ENCODE data around the gene NAV2. TPM values are rescaled to one million over a fixed set of nuclear protein-coding genes. Genes with fewer than 3 reads are reported as not detected.

The NAV2 gene
- total RNA-seq, 1 donor from 2014 or later = 32.0 TPM

DNA sequence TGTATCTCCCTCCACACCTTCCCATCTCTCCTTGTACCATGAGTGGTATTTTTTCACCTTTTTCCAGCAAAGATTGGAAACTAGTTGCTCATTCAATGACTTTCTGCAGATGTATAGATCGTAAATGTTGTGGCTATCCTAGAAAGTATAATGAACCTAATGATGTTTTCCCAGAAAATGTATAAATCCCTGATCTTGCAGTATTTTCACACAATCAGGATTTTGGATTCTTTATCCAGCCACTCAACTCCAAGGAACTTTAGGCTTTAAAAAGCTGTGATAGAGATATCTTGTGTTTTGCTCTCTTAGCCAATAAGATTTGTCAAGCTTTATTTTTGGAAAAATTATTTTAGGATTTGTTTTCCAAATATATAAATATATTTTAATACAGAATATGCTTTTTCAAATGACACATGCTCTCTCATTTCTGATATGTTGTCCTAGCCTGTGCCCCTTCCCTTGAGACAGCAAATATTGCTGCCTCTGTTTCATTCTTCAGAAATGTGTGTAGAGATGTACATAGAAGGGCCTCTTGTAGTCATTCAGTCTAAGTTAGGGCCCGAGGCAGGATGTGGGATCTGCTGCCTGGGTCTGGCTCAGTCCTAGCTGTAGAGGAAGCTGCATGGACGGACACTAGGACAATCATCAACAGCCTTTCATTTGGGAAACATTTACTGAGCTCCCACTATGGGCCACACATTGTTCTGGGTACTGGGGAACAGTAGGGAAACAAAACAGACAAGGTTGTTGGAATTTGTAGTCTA lies 62.4 kb downstream of the NAV2 start:
- no peak for DNase-seq (ENCODE audit: low spot score)
- ATAC-seq = no peak

DNA sequence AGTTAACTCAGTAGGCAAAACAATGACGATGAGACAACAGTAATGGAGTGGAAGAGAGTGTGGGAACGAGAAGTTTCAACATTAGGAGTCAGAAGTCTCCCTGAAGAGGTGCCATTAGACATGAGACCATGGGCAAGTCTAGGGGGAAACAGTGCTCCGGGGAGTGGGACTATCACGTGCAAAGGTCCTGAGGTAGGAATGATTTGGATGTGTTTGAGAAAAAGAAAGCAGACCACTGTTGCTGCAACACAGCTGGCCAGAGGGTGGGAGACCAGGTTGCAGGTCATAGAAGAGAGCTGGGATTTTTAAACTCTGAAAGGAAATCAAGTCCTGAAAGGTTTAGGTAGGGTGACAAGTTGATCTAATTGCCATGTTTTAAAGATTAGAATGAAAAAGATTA lies 63.0 kb downstream of the NAV2 start:
- no peak for ATAC-seq
- no peak for DNase-seq (ENCODE audit: low spot score)

DNA sequence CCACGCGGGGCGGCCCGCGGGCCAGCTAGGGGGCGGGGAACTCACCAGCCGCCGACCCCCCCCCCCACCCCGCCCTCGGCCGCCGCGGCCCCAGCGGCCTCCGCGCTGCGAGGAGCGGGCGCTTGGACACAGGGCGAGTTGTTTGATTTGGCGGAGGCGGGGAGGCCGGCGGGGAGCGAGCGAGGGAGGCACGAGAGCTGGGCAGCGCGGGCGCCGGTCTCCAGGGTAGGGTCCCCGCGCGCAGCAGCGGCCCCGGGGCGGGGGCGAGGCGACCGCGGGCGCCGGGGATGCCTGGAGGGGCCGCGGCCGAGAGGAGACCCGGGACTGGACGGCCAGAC lies 64.4 kb downstream of the NAV2 start:
- ATAC-seq (peak; percentile 85), DNase-seq (ENCODE audit: low spot score) (peak; percentile 69)

DNA sequence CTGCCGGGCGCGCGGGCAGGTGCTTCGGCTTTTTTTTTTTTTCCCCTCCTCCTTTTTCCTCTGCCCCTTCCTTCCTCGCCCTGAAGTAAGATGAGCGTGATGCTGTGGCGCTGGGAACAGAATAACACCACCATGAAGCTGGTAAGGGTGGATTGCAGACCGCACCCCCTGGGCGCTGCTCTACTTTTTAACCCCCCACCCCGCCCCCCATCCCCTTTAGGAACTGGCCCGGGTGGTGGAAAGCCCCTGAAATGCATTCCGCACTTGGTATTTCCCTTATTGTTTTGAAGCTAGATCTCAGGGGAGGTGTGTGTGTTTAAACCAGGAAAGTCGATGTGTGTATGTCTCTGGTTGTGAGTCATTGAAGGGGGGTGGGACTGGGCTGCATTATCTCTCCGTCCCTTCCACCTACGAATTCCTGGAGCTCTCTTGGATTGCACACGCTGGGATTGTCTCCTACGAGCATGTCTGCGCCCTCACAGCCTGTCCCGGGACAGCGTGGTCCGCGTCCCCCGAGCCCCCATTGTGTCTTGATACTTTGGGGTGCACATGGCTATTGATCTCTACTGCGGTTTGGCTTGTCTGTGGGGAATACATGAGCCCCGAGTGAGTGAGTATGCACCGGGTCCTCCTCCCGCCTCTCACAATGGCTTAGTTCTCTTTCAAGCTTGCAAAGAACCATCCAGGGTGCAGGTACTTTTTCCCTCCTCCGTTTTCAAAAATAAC lies 64.9 kb downstream of the NAV2 start:
- DNase-seq (ENCODE audit: low spot score) = no peak
- ATAC-seq = peak; percentile 25

DNA sequence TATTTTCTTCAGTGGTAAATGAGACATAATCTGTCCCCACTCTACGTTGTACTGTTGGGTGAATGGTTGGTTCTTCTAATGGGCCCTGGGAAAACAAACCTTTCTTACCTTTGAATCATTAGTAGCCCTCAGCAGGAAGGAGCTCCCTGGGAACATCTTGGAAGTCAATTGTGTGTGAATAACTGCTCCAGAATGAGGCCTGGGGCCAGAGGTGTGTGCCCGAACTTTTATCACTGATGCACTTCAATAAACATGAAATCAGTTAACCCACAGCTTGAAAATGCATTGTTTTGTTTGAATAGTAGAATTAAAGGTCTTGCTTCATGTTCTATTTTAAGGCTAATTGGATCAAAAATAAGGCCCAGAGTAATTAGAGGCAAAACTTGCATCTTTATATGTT lies 67.1 kb downstream of the NAV2 start:
- ATAC-seq (no peak), DNase-seq (ENCODE audit: low spot score) (no peak)

- DNase-seq (ENCODE audit: low spot score) (no peak), ATAC-seq (no peak)
Measured at GRCh38 chr11:19781351-19781750, 68.7 kb downstream of the NAV2 start.

- ATAC-seq = no peak
- DNase-seq (ENCODE audit: low spot score) = no peak
Measured at GRCh38 chr11:19785265-19785664, 72.6 kb downstream of the NAV2 start.

- DNase-seq (ENCODE audit: low spot score) = no peak
- ATAC-seq = no peak
Measured at GRCh38 chr11:19786644-19787043, 74.0 kb downstream of the NAV2 start.

DNA sequence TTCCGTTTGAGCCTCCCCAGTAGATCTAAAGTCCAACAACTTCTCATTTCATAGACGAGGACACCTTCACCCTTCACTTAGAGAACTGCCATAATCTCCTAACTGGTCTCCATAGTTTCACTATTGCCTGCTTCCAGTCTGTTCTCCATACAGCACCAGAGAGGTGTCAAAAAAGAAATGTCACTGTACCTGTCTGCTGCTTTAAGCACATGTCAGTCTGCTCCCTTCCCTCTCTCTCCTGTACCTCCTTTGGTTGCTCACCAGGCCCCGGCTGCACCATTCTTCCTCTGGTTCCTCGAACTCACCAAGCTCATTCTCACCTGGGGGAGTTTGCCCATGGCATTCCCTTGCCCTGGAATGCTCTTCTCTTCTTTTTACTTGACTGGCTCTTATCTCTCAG lies 75.8 kb downstream of the NAV2 start:
- DNase-seq (ENCODE audit: low spot score) = no peak
- no peak for ATAC-seq

- DNase-seq (ENCODE audit: low spot score) = no peak
- no peak for ATAC-seq
Measured at GRCh38 chr11:19789245-19789644, 76.6 kb downstream of the NAV2 start.

DNA sequence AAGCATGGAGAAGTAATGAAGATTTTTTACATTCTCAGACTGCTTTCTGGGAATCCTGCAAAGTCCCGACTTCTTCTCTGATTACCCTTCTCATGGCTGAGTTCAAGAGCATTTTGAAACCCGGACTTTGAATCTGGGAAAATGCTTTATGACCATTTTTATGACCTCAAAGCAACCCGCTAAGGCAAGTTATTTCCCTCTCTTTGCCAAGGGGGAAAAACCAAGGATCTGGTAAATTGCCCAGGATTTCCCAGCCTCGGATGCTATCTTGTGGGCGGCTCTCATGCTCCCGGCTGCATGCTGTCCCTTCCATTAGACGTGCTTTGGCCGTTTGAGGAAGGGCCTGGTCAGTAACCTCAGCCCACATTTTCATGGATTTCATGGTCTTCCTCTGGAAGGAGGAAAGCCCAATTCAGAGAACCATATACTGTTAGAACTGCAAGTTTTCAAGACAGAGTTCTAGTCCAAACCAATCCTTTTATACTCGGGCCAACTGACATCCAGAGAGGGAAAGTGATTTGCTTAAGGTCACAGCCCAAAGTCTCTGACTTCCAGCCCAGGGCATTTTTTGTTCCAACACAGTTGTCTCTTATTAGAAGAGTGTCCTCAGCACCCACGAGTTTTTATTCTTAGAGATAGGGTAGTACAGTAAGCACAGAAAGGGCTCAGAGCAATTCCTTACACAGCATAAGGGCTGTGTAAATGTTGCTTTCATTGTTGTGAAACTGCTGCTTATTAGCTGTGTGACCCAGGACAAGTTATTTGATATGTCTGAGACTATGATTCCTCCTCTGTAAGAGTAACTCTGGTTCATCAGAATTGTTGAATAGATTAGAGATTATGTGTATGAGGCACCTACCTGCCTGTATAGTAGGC lies 77.4 kb downstream of the NAV2 start:
- peak; percentile 29 for ATAC-seq

DNA sequence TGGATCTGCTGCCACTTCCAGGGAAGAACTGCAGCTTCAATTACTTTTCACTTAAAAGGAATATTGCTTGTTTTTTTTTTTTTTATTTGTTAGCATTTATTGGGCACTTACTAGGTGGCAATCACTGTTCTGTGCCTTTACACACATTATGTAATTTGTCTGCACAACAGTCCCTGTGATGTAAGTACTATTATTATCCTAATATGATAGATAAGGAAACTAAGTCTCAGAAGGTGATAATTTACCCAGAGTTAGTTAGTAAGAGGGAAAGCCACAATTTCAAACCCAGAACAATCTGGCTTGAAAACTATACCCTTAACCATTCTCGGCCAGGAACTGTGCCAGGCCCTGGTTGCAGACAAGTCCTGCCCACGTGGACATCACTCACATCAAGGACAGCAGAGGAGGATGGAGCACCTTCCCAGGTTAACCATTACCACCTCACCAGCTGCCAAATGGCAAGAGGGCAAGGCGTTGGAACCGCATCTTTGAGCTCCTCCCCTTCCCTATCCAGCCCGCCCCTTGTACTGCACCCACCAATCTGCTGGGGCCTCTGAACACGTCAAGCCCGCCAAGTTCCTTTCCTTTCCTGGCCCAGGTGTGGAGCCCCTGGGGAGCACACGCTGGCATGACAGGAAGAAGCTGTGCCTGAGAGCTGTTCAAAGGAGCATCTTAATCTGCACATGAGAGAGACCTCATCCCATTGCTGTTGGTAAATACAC lies 78.4 kb downstream of the NAV2 start:
- DNase-seq (ENCODE audit: low spot score) = peak; percentile 90
- peak; percentile 86 for ATAC-seq

More for the DNA sequence above, 77.4 kb downstream of the NAV2 start:
- DNase-seq (ENCODE audit: low spot score) = peak; percentile 49

DNA sequence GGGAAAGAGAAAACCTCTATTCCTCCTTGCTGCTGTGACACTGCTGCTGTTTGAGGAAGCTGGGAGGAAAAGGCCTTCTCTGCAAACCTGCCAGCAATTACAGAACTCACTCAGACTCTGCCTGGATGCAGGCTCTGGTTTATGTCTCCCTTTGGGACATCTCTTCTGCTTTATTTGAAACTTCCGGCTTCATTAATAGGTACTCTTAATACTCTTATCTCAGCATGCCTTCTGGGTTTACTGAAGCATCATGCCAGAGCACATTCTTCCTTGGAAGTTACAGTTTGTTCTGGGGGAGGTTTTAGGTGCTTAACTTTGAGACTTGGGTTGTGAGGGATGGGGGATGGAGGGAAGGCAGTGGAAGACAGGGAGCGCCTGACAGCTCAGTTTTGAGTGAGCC lies 79.9 kb downstream of the NAV2 start:
- DNase-seq (ENCODE audit: low spot score) (no peak), ATAC-seq (no peak)

DNA sequence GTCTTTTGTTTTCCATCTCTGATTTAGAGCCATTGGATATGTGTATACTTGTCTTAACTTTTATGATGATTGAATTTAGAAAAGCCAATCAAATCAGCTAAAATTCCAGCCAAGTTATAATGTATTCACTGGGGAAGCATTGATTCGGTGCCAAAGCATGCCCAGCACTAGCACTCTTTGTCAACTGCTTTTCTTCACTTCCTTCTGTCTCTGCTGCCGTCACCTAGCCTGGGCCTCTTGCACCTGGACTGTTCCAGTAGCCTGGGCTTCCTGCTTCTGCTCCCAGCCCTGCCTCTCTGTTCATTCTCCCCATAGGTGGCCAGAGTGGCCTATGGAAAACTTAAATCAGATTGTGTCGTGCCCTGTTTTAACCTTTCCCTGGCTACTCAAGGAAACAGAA lies 80.7 kb downstream of the NAV2 start:
- no peak for DNase-seq (ENCODE audit: low spot score)

DNA sequence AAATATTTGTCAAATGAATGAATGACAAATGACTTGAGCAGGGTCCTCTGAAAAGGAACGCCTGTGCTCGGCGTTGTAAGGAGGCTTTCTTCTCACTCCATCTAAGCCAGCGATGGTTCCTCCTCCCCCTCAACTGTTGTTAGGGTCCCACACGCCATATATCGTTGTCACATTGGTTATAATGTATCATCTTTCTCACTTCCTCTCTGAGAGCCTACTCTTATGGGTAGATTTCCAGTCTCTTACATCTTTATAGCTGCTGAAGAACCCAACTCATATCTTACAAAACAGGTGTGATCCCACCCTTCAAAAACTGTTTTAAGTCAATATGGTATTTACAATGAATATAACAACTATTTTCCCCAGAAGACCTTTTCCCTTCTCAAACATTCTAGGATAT lies 81.5 kb downstream of the NAV2 start:
- DNase-seq (ENCODE audit: low spot score) (no peak), ATAC-seq (no peak)

More for the DNA sequence above, 80.7 kb downstream of the NAV2 start:
- ATAC-seq = no peak

DNA sequence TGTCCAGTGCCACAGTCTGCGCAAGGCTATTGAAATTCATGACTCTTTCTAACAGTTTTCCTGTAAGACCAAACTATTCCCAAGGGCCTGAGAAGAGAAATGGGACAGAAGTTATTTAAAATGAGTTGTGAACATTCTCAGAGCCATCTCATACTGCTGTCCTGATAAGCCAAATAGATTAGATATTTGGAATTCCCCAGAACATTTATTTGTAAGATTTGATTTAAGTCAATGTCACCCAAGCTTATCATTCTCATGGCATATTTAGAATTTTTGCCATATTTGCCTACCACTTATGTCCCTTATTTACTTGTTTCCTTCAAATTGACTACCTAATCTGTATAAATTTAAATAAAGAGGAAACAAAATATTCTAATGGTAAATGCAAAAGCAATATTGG lies 82.4 kb downstream of the NAV2 start:
- ATAC-seq (no peak), DNase-seq (ENCODE audit: low spot score) (no peak)

- DNase-seq (ENCODE audit: low spot score) = no peak
- ATAC-seq = no peak
Measured at GRCh38 chr11:19800162-19800561, 87.5 kb downstream of the NAV2 start.

GRCh38 chr11:19800714-19801519 lies 88.3 kb downstream of the NAV2 start:
- DNase-seq (ENCODE audit: low spot score) (no peak), ATAC-seq (peak; percentile 62)

- DNase-seq (ENCODE audit: low spot score) (no peak), ATAC-seq (peak; percentile 35)
Measured at GRCh38 chr11:19802773-19803293, 90.2 kb downstream of the NAV2 start.

- DNase-seq (ENCODE audit: low spot score) (no peak), ATAC-seq (peak; percentile 52)
Measured at GRCh38 chr11:19803506-19803998, 90.9 kb downstream of the NAV2 start.
